Duodenal mucosa (tissue), 2 donors: ENCODE measurements around the gene TESMIN.

ENCODE experiments used
- H3K27ac ChIP-seq: one replicate; pipeline ENCODE4 v1.7.0; 2013; ENCODE audit warnings: low read depth, low read length
- H3K27me3 ChIP-seq, 2 donors: one replicate each; pipeline ENCODE4 v1.7.0; 2013; ENCODE audit warnings: low read length in 2 of 2, control low read depth in 1 of 2; ENCODE audit not compliant: insufficient read depth in 2 of 2, control insufficient read depth in 1 of 2
- H3K36me3 ChIP-seq, 2 donors: one replicate each; pipeline ENCODE4 v1.7.0; 2013; ENCODE audit warnings: low read length in 2 of 2, control low read depth in 1 of 2; ENCODE audit not compliant: insufficient read depth in 2 of 2, control insufficient read depth in 1 of 2
- H3K4me1 ChIP-seq, 2 donors: one replicate each; pipeline ENCODE4 v1.7.0; 2013; ENCODE audit warnings: low read length in 2 of 2, control low read depth in 1 of 2; ENCODE audit not compliant: insufficient read depth in 2 of 2, control insufficient read depth in 1 of 2
- H3K4me3 ChIP-seq, 2 donors: one replicate each; pipeline ENCODE4 v1.7.0; 2013; ENCODE audit warnings: low read length in 2 of 2, low read depth in 1 of 2
- H3K9ac ChIP-seq, 2 donors: one replicate each; pipeline ENCODE4 v1.7.0; 2013; ENCODE audit warnings: low read length in 2 of 2, low read depth in 1 of 2
- H3K9me3 ChIP-seq, 2 donors: one replicate each; pipeline ENCODE4 v1.7.0; 2013; ENCODE audit warnings: low read length in 2 of 2, control low read depth in 1 of 2; ENCODE audit not compliant: control insufficient read depth in 1 of 2

TESMIN gene

GRCh38 chr11:68749229-68750123, 1.8 kb downstream of the TESMIN start:
- Histone ChIP-seq H3K27me3 (no peaks in the 10 kb centered on the region), H3K27ac (no peak overlapping the region), H3K36me3 (peaks cover 5 to 9% of the 10 kb centered on the region in 2 donors), H3K4me3 (no peak overlapping the region), H3K9ac (no peak overlapping the region), H3K9me3 (no peaks in the 10 kb centered on the region), H3K4me1 (no peaks in the 10 kb centered on the region)

- no peaks in the 10 kb centered on the region for H3K4me1 ChIP-seq
- no peak overlapping the region for H3K27ac ChIP-seq
- no peak overlapping the region for H3K4me3 ChIP-seq
- no peaks in the 10 kb centered on the region for H3K9me3 ChIP-seq
- peaks cover 0 to 3% of the 10 kb centered on the region in 2 donors for H3K36me3 ChIP-seq
- no peaks in the 10 kb centered on the region for H3K27me3 ChIP-seq
- H3K9ac ChIP-seq: no peak overlapping the region
Measured at GRCh38 chr11:68748061-68748460, 3.3 kb downstream of the TESMIN start.

GRCh38 chr11:68743539-68743938, 7.8 kb downstream of the TESMIN start:
- H3K36me3 ChIP-seq: peaks cover 0 to 3% of the 10 kb centered on the region in 2 donors
- H3K9me3 ChIP-seq: no peaks in the 10 kb centered on the region
- H3K27me3 ChIP-seq: no peaks in the 10 kb centered on the region
- no peaks in the 10 kb centered on the region for H3K4me1 ChIP-seq
- H3K9ac ChIP-seq: no peak overlapping the region
- H3K27ac ChIP-seq: no peak overlapping the region
- no peak overlapping the region for H3K4me3 ChIP-seq

GRCh38 chr11:68741463-68741862, 9.9 kb downstream of the TESMIN start:
- Histone ChIP-seq H3K9me3 (no peaks in the 10 kb centered on the region), H3K4me1 (no peaks in the 10 kb centered on the region), H3K27me3 (no peaks in the 10 kb centered on the region), H3K4me3 (no peak overlapping the region), H3K9ac (no peak overlapping the region), H3K36me3 (no peaks in the 10 kb centered on the region), H3K27ac (no peak overlapping the region)

DNA sequence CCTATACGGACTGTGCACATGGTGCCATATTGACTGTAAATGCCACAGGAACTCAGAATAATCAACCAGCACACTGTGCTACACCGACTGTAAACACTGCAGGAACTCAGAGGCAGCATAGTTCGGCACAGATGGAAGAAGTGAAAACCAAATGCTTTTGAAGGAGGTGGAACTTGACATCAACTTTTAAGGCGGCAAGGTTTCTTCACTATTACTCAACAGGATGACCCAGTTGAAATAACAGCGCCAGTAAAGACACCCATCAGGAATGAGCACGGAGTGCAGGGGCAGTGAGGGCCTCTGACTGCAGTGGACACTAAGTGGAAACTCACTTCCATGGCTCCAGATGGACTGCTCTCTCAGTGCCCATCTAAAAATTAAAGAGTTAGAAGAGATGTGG, 15.7 kb downstream of the TESMIN start:
- Histone ChIP-seq H3K27me3 (peaks cover 0 to 3% of the 10 kb centered on the region in 2 donors), H3K9ac (no peak overlapping the region), H3K9me3 (no peaks in the 10 kb centered on the region), H3K36me3 (no peaks in the 10 kb centered on the region), H3K4me3 (no peak overlapping the region), H3K4me1 (no peaks in the 10 kb centered on the region), H3K27ac (no peak overlapping the region)

- Histone ChIP-seq H3K27me3 (peaks cover 0 to 3% of the 10 kb centered on the region in 2 donors), H3K36me3 (no peaks in the 10 kb centered on the region), H3K4me1 (no peaks in the 10 kb centered on the region), H3K27ac (no peak overlapping the region), H3K4me3 (no peak overlapping the region), H3K9me3 (no peaks in the 10 kb centered on the region), H3K9ac (no peak overlapping the region)
Measured at GRCh38 chr11:68735125-68735524, 16.2 kb downstream of the TESMIN start.

- Histone ChIP-seq H3K4me1 (no peaks in the 10 kb centered on the region), H3K4me3 (no peak overlapping the region), H3K9ac (no peak overlapping the region), H3K9me3 (no peaks in the 10 kb centered on the region), H3K27me3 (peaks cover 0 to 3% of the 10 kb centered on the region in 2 donors), H3K27ac (no peak overlapping the region), H3K36me3 (no peaks in the 10 kb centered on the region)
Measured at GRCh38 chr11:68734111-68734510, 17.2 kb downstream of the TESMIN start.

- no peaks in the 10 kb centered on the region for H3K4me1 ChIP-seq
- H3K9me3 ChIP-seq: no peaks in the 10 kb centered on the region
- no peaks in the 10 kb centered on the region for H3K27me3 ChIP-seq
- H3K36me3 ChIP-seq: no peaks in the 10 kb centered on the region
- H3K9ac ChIP-seq: no peak overlapping the region
- H3K4me3 ChIP-seq: no peak overlapping the region
- no peak overlapping the region for H3K27ac ChIP-seq
Measured at GRCh38 chr11:68727783-68728182, 23.5 kb downstream of the TESMIN start.

DNA sequence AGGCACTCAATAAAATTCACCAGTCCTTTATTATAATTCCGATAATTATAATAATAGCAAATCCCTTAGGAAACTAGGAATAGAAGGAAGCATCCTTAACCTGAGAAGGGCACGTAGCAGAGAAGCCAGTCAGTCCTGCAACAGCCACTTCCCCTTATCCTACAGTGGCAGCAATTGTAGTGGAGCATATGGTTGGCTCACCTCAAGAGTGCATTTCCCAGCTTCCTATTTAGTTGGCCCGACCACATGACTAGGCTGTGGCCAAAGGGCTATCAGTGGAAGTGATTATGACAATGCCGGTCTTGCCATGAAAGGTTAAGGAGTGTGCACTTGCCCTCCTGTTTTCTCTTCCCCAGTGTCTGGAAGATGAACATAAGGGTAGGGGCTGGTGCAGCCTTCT, 27.0 kb downstream of the TESMIN start:
- H3K36me3 ChIP-seq: no peaks in the 10 kb centered on the region
- no peak overlapping the region for H3K27ac ChIP-seq
- no peaks in the 10 kb centered on the region for H3K4me1 ChIP-seq
- no peak overlapping the region for H3K4me3 ChIP-seq
- H3K9ac ChIP-seq: no peak overlapping the region
- peaks cover 0 to 4% of the 10 kb centered on the region in 2 donors for H3K9me3 ChIP-seq
- H3K27me3 ChIP-seq: no peaks in the 10 kb centered on the region

DNA sequence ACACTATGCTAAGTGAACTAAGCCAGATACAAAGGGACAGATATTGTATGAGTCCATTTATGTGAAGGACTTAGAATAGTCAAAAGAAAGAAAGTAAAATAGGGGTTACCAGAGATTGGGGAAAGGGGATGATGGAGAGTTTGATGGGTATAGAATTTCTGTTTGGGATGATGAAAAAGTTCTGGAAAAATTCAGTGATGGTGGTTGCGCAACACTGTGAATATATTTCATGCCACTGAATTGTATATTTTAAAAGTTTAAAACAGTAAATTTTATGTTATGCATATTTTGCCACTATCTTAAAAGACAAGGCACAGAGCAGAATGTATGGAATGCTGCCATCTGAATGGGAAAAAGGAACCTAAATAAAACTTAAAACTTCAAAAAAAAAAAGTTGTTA, 29.2 kb downstream of the TESMIN start:
- H3K27ac ChIP-seq: no peak overlapping the region
- peaks cover 0 to 4% of the 10 kb centered on the region in 2 donors for H3K9me3 ChIP-seq
- H3K27me3 ChIP-seq: no peaks in the 10 kb centered on the region

More for the DNA sequence above, 29.2 kb downstream of the TESMIN start:
- H3K36me3 ChIP-seq: no peaks in the 10 kb centered on the region
- H3K4me1 ChIP-seq: no peaks in the 10 kb centered on the region
- H3K4me3 ChIP-seq: no peak overlapping the region
- no peak overlapping the region for H3K9ac ChIP-seq
